ENCODE results near the gene TMEM215.
"Not testable (repeated sequence)": the region's sequence is repeated elsewhere in the genome, so short reads cannot be mapped to it uniquely, and the experiment has no call there.

The TMEM215 gene, protein sequence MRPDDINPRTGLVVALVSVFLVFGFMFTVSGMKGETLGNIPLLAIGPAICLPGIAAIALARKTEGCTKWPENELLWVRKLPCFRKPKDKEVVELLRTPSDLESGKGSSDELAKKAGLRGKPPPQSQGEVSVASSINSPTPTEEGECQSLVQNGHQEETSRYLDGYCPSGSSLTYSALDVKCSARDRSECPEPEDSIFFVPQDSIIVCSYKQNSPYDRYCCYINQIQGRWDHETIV

DNA sequence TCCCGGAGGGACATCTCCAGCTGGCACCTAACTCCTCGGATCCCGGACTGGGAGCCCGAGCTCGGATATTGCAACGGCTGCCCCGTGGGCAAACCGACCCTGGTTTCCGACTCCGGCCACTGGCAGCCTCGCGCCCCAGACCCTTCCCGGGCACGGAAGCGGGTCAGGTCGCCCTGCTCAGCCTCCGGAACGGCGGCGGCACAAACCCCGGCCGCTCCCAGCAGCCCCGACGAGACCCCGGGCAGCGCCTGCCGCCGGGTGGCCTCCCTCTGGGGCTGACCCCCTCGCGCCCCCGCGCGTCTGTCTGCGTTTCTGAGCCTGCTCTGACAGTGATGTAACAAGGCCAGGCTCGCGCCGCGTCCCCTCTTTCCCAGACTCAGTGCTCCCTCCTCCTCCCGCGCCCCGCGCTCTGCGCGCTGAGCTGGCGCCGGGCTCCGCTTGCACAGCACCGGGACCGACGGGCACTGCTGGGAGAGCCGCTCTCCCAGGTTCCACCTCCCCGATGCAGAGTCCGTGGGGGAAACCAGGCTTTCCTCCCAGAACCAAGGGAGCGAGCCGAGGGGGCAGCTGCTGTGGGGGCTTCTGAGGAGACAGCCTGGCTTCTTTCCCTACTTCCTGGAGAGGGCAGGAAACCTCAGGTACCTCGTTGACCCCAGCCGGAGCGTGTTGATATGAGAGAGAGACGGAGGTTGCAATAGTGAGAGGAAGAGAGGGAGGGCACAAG is at the start of gene TMEM215:
Gene TMEM215, plus strand, starts transcription at position 373 of the 724 bp plus-strand sequence. CDS start 644 bp downstream, outside the sequence.
- DNase-seq = no peak

- no peak for DNase-seq
Observed at GRCh38 chr9:32735476-32735875, 47.9 kb upstream of the TMEM215 start.

GRCh38 chr9:32737378-32737777 is 46.0 kb upstream of the TMEM215 start:
- no peak for DNase-seq

DNA sequence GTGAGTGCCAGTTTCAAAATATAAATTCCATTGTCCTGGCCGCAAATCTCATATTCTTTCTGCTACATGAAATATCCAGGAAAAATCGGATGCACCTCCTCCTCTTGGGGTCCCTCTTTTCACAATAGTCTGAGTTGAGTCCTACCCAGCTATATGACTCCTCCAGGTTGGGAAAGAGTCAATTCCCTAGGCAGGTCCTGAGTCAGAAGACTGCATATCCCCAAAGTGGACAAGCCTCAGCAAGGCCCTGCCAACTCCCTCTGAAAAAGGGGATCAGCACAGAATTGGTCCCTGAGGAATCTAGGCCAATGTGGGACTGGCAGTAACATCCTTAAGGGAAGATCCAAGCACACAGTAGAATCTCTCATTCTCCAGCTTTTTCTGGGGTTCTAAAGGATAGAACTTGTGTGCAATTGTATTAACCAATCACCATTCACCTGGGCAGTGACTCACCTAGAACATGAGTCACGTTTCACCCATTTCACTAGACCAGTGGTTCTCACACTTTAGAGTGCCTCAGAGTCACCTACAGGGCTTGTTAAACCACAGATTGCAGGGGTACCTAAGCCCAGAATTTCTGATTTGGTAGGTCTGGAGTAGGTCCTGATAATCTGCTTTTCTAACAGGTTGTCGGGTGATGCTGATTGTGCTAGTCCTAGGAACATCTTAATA is 44.7 kb upstream of the TMEM215 start:
- DNase-seq = no peak

GRCh38 chr9:32741706-32742105 is 41.6 kb upstream of the TMEM215 start:
- DNase-seq = no peak

DNA sequence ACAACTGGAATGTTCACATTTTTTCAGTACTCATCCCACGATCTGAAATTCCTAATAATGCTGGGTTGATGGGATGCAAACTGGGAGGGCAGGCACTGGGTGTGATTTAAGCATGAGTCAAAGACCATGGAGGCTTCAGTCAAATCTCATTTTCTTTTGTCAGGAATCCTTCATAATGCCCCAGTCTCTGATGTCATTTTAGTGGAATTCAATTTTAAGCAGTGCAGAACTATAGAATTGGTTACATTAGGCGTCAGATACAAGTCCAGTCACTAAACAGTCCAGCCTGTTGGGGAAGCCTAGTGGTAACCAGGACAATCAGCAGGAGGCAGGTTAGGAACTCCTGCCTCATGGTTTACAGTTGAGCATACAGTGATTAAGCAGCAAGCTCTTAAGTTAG is 41.0 kb upstream of the TMEM215 start:
- no peak for DNase-seq

- no peak for DNase-seq
Observed at GRCh38 chr9:32748013-32748412, 35.3 kb upstream of the TMEM215 start.

DNA sequence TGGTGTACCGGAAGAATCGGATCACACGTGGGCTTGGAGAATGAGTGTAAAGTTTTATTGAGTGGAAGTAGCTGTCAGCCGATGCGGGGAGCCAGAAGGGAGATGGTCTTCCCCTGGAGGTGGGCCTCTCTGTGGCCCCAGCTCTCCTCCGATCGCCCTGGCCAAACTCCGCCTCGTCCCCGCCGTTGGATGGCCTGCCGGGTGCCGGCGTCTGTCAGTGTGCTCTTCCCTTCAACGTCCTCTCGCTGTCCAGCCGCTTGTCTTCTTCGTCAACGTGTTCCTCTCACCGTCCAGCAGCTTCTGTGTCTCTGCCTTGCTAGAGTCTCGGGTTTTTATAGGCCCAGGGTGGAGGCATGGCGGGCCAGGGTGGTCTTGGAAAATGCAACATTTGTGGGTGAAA is 27.6 kb upstream of the TMEM215 start:
- no peak for DNase-seq

DNA sequence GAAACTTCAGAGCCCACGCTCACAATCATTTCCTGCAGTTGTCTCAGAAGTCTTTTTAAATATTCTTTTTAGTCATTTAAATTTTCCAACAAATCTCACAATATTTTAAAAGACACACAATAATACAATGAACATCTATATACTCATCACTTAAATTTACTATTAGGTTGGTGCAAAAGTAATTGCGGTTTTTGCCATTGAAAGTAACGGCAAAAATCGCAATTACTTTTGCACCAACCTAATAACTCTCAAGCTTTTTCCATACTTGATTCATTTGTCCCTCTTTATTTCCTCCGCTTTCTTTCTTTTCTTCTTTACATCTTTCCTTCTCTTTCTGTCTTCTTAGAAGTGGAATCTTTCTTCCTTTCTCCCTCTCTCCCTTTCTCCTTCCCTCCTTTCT is 19.2 kb upstream of the TMEM215 start:
- DNase-seq = no peak

- no peak for DNase-seq
Observed at GRCh38 chr9:32775283-32775682, 8.1 kb upstream of the TMEM215 start.

DNA sequence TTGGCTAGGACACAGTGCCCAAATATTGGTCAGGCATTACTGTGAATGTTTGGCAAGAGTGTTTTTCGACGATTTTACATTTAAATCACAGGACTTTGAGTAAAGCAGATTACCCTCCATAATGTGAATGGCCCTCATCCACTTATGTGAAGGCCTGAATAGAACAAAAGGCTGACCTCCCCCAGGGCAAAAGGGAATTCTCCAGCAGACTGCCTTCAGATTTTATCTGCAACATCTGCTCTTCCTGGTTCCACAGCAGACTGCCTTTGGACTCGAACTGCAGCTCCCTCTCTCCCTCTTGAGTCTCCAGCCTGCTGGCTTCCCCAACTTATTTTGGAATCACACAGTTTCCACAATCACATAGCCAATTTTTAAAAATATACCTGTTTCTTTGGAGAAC is 7.1 kb upstream of the TMEM215 start:
- DNase-seq = no peak

DNA sequence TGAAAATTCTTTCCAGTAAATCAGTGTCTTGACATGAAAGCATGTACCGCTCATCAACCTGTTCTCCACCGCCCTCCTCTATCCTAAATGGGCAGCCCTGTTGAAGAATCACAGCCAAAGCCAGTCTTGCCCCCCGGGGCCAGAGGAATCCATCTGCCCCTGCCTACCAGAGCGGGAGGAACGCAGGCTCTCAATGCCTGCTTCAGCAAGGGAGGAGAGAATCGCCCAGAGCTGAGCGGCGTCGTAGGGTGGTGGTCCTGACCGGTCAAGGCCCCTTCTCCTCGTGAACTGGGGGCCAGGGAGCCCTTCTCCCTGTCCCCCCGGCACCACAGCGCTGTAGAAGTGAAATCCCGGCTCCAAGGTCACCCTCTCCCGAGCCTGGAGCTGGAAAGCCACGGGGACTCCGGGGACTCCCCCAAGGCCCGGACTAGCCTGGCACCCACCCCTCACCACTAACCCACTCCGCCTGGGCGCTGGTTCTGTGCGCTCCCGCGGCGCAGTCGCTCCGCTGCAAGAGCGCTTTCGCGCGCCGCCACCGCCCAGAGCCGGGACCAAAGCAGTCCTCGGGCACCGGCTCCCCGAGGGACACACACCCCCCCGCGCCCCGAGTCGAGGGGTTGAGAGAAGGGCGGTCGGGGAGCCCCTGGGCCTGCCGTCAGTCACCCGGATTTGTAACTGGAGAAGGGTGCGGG is 718 bp upstream of the TMEM215 start:
- DNase-seq = no peak

- DNase-seq = no peak
Observed at GRCh38 chr9:32787816-32788215, 4.5 kb downstream of the TMEM215 start.

GRCh38 chr9:32796015-32796414 is 12.7 kb downstream of the TMEM215 start:
- DNase-seq = not testable (repeated sequence)

DNA sequence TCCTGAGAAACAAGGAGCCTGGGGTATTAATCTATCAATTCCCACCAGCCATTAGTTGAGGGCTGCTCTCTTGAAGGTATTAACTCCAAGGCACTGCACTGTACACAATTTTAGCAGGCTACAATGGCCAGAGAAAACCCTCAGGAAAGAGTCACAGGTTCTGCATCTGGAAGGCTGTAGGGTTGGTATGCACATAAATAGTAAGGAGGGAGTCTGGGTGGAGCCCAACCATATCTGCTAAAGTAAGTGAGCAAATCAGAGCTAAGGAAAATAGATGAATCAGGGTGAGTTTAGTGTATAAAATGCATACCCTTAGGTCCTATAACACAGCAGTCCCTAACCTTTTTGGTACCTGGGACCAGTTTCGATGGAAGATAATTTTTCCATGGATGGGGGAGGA is 18.2 kb downstream of the TMEM215 start:
- no peak for DNase-seq

- no peak for DNase-seq
Observed at GRCh38 chr9:32807217-32807616, 23.9 kb downstream of the TMEM215 start.

GRCh38 chr9:32811246-32811645 is 27.9 kb downstream of the TMEM215 start:
- DNase-seq = no peak

GRCh38 chr9:32820322-32820721 is 37.0 kb downstream of the TMEM215 start:
- no peak for DNase-seq

DNA sequence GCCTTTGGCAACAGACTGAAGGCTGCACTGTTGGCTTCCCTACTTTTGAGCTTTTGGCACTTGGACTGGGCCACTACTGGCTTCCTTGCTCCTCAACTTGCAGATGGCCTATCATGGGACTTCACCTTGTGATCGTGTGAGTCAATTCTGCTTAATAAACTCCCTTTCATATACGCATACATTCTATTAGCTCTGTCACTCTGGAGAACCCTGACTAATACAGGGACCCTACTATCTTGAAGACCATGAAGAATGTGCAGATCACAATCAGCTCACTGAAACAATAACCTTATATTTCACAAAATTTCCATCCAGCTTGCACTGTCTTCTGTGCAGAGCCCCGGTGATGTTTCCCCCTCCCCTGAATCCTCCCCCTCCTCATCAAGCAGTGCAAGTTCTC is 39.8 kb downstream of the TMEM215 start:
- no peak for DNase-seq

DNA sequence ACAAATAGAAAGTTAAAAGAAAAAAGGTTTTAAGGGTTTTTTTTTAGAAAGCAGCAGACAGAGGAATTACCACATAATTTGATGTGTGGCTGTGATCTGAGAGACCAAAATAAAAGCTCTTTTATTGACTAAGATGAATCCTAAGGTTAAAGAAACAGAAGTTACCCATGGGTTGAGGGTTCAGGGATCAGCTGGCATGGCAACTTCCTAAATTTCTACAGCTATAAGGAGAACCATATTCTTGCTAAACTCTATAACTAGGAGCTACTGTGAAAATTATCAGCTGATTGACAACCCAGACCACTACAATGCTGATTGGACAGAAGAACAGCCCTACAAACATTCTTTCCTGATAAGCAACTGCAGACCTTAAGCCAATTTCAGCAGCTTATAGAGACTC is 40.2 kb downstream of the TMEM215 start:
- DNase-seq = no peak

DNA sequence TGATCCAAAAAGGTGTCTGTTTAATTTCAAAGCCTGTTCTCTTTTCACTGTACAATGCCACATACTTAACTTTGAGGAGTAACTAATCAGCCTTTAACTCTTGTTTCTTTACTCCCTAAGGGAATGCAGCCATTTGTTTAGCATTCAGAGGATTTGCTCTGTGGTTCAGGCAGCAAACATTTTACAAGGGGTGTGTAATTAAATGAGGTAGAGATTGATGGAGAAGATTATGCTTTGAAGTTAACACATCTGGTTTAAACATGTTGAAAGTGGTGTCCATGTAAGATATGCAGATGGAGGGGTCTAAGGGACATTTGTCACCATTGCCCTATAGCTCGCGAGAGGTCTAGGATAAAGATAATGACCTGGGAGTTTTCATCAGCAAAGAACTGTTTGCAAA is 41.9 kb downstream of the TMEM215 start:
- DNase-seq = no peak

GRCh38 chr9:32828861-32829260 is 45.5 kb downstream of the TMEM215 start:
- DNase-seq = no peak

DNA sequence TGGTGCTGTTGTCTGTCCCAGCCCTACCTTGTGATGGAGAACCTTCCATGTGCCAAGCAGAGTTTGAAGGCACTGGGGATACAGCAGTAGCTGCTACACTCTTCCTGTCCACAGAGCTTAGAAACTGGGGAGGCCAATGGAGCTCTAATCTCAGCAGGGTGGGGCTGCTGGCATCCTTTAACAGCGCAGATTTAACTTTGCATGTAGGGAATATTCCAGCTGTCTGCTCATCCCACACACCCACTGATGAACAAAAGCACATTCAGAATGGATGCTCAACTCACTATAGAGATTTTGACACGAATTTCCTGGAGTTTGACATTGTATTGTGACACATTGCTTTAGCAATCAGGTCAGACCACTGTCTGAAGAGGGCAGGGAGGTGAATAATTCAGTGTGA is 49.0 kb downstream of the TMEM215 start:
- no peak for DNase-seq
